HG03439 (cell line): ENCODE results near the gene PDHX.

Source experiments
- ATAC-seq: cut with Tn5 transposase; IDR thresholded peaks from one replicate; pipeline ENCODE4 v1.9.1; 2021; ENCODE audit warnings: mild to moderate bottlenecking, moderate library complexity; ENCODE audit not compliant: unreplicated experiment

PDHX gene

DNA sequence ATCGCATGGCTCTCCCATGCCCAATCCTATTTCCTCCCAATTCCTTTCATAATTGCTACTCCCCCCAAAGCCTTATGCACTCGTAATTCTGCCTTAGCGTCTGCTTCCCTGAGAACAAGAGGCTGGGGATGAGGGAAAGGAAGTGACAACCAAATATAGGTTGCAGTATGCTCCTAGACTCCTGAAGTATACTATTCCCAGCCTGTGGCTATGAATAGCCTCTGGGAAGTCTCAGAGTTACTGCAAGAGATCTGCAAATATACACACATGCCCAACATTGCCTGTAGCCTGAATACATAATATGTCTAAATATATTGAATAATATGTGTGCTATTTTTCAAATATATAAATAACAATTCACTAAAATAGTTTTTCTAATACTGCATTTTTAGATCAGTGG, 126.5 kb downstream of the PDHX start:
- no peak for ATAC-seq

DNA sequence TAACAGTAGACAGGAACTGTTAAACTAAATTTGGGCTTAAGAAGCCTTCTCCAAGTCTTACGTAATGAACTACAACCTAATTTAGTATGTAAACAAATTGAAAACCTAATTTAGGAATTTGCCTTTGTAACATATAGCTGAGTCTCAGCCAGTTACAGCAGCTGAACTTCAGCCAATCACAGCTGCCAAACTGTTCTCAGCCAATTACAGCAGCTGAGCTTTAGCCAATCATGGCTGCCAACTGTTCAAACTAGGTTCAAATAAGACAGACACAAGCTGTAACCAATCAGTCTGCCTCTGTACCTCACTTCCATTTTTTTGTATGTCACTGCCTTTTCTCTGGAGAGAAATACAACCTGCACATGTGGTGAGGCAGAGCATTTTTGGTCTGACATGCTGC, 127.5 kb downstream of the PDHX start:
- no peak for ATAC-seq

DNA sequence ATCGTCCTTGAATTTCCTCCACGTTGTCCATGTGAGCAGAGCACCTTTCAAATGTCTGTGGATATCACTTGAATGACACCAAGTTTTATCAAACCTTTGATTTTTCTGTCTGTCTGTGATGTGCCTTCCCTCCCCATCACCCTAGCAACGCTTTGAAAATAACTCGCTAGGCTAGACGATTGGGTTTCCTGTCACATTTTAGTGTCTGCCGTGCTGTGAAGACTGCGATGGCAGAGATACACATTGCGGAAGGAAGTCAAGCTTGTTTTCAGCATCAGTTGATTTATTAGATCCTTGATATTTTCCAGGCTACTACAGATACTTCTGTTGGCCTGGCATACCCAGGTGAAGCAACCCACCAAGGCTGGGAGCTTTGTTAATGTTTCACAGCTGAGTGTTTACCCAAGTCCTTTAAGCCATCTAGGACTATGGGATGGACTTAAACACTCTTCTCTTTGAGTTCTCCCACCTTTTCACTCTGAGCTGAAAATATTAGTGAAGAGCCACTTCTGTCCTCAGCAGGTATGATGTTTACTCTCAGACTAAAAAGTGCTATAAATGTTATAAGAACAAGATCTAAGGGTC, 128.9 kb downstream of the PDHX start:
- no peak for ATAC-seq
